DOHH2 (cell line): ENCODE results near the gene TWIST2.

Source experiments
- H3F3A ChIP-seq: fragments of 200-600 bp; sonication (generic), shearing (Covaris generic); 2 replicates; pipeline ENCODE4 v1.6.0; 2016; ENCODE audit warnings: antibody characterized with exemption, mild to moderate bottlenecking; ENCODE audit not compliant: control insufficient read depth, insufficient read depth
- H3K27ac ChIP-seq: fragments of 200-600 bp; sonication (generic); 2 replicates; pipeline ENCODE4 v1.5.1; 2014; ENCODE audit warnings: low read depth, mild to moderate bottlenecking, low read length, moderate library complexity
- H3K27me3 ChIP-seq: fragments of 200-600 bp; sonication (generic); 2 replicates; pipeline ENCODE4 v1.6.1; 2014; ENCODE audit warnings: mild to moderate bottlenecking, low read length, mixed read lengths; ENCODE audit not compliant: control insufficient read depth
- H3K36me3 ChIP-seq: fragments of 200-600 bp; sonication (generic); 2 replicates; pipeline ENCODE4 v1.6.1; 2014; ENCODE audit warnings: mild to moderate bottlenecking, low read length, moderate library complexity, mixed read lengths; ENCODE audit not compliant: control insufficient read depth
- H3K4me1 ChIP-seq: fragments of 200-600 bp; sonication (generic); 2 replicates; pipeline ENCODE4 v1.6.1; 2014; ENCODE audit warnings: mild to moderate bottlenecking, low read length, mixed read lengths; ENCODE audit not compliant: control insufficient read depth
- H3K4me2 ChIP-seq: fragments of 200-600 bp; sonication (generic); 2 replicates; pipeline ENCODE4 v1.6.0; 2014; ENCODE audit warnings: mild to moderate bottlenecking, low read length, moderate library complexity
- H3K4me3 ChIP-seq: fragments of 200-600 bp; sonication (generic); 2 replicates; pipeline ENCODE4 v1.5.1; 2014; ENCODE audit warnings: mild to moderate bottlenecking, low read length, mixed read lengths
- H3K79me2 ChIP-seq: fragments of 200-600 bp; sonication (generic); 2 replicates; pipeline ENCODE4 v1.6.1; 2014; ENCODE audit warnings: mild to moderate bottlenecking, low read length, mixed read lengths; ENCODE audit not compliant: control insufficient read depth
- H3K9me2 ChIP-seq: fragments of 200-600 bp; sonication (generic); replicated peaks from 2 replicates; pipeline ENCODE4 v1.6.1; 2014; ENCODE audit warnings: mild to moderate bottlenecking, low read length, mixed read lengths; ENCODE audit not compliant: control insufficient read depth
- H3K9me3 ChIP-seq: fragments of 200-600 bp; sonication (generic); 2 replicates; pipeline ENCODE4 v1.6.1; 2014; ENCODE audit warnings: antibody characterized with exemption, low read length, mixed read lengths; ENCODE audit not compliant: control insufficient read depth, insufficient read depth
- H4K20me1 ChIP-seq: fragments of 200-600 bp; sonication (generic); 2 replicates; pipeline ENCODE4 v1.6.0; 2014; ENCODE audit warnings: low read depth, mild to moderate bottlenecking, antibody characterized with exemption, low read length, moderate library complexity; ENCODE audit not compliant: control insufficient read depth, insufficient read depth
- CTCF ChIP-seq: fragments of 200-600 bp; sonication (generic); IDR thresholded peaks from one replicate; pipeline ENCODE4 v1.5.1; 2014; ENCODE audit warnings: antibody characterized with exemption, mild to moderate bottlenecking, low read depth, low read length; ENCODE audit not compliant: poor library complexity, severe bottlenecking
- EZH2phosphoT487 ChIP-seq: fragments of 200-600 bp; sonication (generic); IDR thresholded peaks from 2 replicates; pipeline ENCODE4 v1.6.1; 2017; ENCODE audit warnings: borderline replicate concordance, mild to moderate bottlenecking, antibody characterized with exemption, low read length, moderate library complexity, mixed read lengths

Gene TWIST2

GRCh38 chr2:238887616-238888015 is 39.7 kb downstream of the TWIST2 start:
- TF ChIP-seq CTCF (no peak), EZH2phosphoT487 (no peak)
- Histone ChIP-seq H3K27ac (no peak overlapping the region), H3F3A (no peaks in the 10 kb centered on the region), H3K4me2 (no peak overlapping the region), H3K36me3 (no peaks in the 10 kb centered on the region), H3K9me3 (no peaks in the 10 kb centered on the region; the same call in 1 of the 2 replicates), H3K79me2 (no peaks in the 10 kb centered on the region), H3K27me3 (no peaks in the 10 kb centered on the region), H3K4me3 (no peak overlapping the region), H3K4me1 (no peaks in the 10 kb centered on the region), H4K20me1 (no peaks in the 10 kb centered on the region), H3K9me2 (no peaks in the 10 kb centered on the region)

GRCh38 chr2:238888781-238889180 is 40.9 kb downstream of the TWIST2 start:
- no peaks in the 10 kb centered on the region for H3K36me3 ChIP-seq
- H3K27ac ChIP-seq, result no peak overlapping the region
- no peaks in the 10 kb centered on the region for H3K9me2 ChIP-seq
- H3K4me2 ChIP-seq, result no peak overlapping the region
- no peaks in the 10 kb centered on the region for H3K4me1 ChIP-seq
- no peaks in the 10 kb centered on the region for H4K20me1 ChIP-seq
- H3K79me2 ChIP-seq, result no peaks in the 10 kb centered on the region
- no peaks in the 10 kb centered on the region for H3K9me3 ChIP-seq
- TF ChIP-seq CTCF (no peak), EZH2phosphoT487 (no peak)
- no peaks in the 10 kb centered on the region for H3F3A ChIP-seq
- no peaks in the 10 kb centered on the region for H3K27me3 ChIP-seq
- no peak overlapping the region for H3K4me3 ChIP-seq

GRCh38 chr2:238890131-238890530 is 42.2 kb downstream of the TWIST2 start:
- no peaks in the 10 kb centered on the region for H3K4me1 ChIP-seq
- no peaks in the 10 kb centered on the region for H3K79me2 ChIP-seq
- H3K27ac ChIP-seq, result no peak overlapping the region
- H3K4me2 ChIP-seq, result no peak overlapping the region
- no peak overlapping the region for H3K4me3 ChIP-seq
- no peaks in the 10 kb centered on the region for H3K36me3 ChIP-seq
- TF ChIP-seq EZH2phosphoT487 (no peak), CTCF (no peak)
- H3K9me2 ChIP-seq, result no peaks in the 10 kb centered on the region
- no peaks in the 10 kb centered on the region for H3K9me3 ChIP-seq
- no peaks in the 10 kb centered on the region for H4K20me1 ChIP-seq
- H3F3A ChIP-seq, result no peaks in the 10 kb centered on the region
- no peaks in the 10 kb centered on the region for H3K27me3 ChIP-seq
